Measurements from ENCODE around the gene TOP3B.
"Not testable (repeated sequence)": the region's sequence is repeated elsewhere in the genome, so short reads cannot be mapped to it uniquely, and the experiment has no call there.

The TOP3B gene

GRCh38 chr22:21943571-21944448 is 38.8 kb downstream of the TOP3B start:
- no peak for DNase-seq

- no peak for DNase-seq
Measured at GRCh38 chr22:21942407-21943343, 39.9 kb downstream of the TOP3B start.

GRCh38 chr22:21941921-21942320 is 40.7 kb downstream of the TOP3B start:
- no peak for DNase-seq

- no peak for DNase-seq
Measured at GRCh38 chr22:21940521-21940920, 42.1 kb downstream of the TOP3B start.

GRCh38 chr22:21939935-21940334 is 42.7 kb downstream of the TOP3B start:
- DNase-seq: not testable (repeated sequence)

- DNase-seq: no peak
Measured at GRCh38 chr22:21939461-21939913, 43.1 kb downstream of the TOP3B start.

GRCh38 chr22:21938906-21939305 is 43.7 kb downstream of the TOP3B start:
- DNase-seq: no peak

GRCh38 chr22:21938071-21938822 is 44.3 kb downstream of the TOP3B start:
- no peak for DNase-seq

- no peak for DNase-seq
Measured at GRCh38 chr22:21937821-21938070, 44.8 kb downstream of the TOP3B start.

GRCh38 chr22:21937041-21937820 is 45.4 kb downstream of the TOP3B start:
- DNase-seq: no peak

GRCh38 chr22:21936151-21936775 is 46.3 kb downstream of the TOP3B start:
- no peak for DNase-seq

- DNase-seq: no peak
Measured at GRCh38 chr22:21933910-21934309, 48.7 kb downstream of the TOP3B start.

- no peak for DNase-seq
Measured at GRCh38 chr22:21933413-21933812, 49.2 kb downstream of the TOP3B start.

- no peak for DNase-seq
Measured at GRCh38 chr22:21932347-21932746, 50.2 kb downstream of the TOP3B start.

- DNase-seq: no peak
Measured at GRCh38 chr22:21931056-21931455, 51.5 kb downstream of the TOP3B start.

- no peak for DNase-seq
Measured at GRCh38 chr22:21929253-21929652, 53.3 kb downstream of the TOP3B start.

GRCh38 chr22:21928048-21928447 is 54.5 kb downstream of the TOP3B start:
- DNase-seq: no peak

GRCh38 chr22:21927174-21927823 is 55.3 kb downstream of the TOP3B start:
- no peak for DNase-seq

- no peak for DNase-seq
Measured at GRCh38 chr22:21926728-21927127, 55.9 kb downstream of the TOP3B start.

GRCh38 chr22:21923163-21923561 is 59.4 kb downstream of the TOP3B start:
- no peak for DNase-seq
